ENCODE results near the gene ISCU. TPM values are rescaled to one million over a fixed set of nuclear protein-coding genes. Genes with fewer than 3 reads are reported as not detected.
"Not testable (repeated sequence)": the region's sequence is repeated elsewhere in the genome, so short reads cannot be mapped to it uniquely, and the experiment has no call there.

The ISCU gene
- total RNA-seq, 4 donors from 2014 or later: 121 to 146 (median 138) TPM

DNA sequence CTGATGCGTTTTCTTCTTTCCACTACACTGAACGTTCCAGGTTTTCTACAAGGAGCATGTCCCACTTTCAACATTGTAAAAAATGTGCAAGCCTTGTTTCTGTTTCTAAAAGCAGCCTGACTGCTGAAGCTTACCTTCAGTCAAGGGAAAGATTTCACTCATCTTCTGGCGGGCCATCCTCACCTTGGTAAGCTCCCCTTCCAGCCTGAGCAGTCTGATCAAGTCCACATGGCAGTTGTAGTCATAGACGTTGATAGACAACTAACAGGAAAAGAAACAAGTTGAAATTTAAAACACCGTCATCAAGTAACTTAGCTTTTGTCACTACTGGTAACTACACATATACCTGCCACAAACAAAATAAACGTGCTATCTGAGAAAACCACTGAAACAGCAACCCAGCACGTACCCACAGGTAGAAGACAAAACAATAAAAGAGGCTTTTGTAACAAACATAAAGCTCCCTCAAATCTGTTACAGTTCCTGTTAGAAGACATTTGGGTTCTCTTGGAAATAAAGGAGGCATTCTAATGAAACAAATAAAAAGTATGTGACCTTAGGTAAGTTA is 13.4 kb upstream of the ISCU start:
- H3K4me1 ChIP-seq: peaks cover 0 to 11% (median 2%) of the 10 kb centered on the region in 4 donors
- H3K27me3 ChIP-seq: no peaks in the 10 kb centered on the region
- TF ChIP-seq, protein P1, sequence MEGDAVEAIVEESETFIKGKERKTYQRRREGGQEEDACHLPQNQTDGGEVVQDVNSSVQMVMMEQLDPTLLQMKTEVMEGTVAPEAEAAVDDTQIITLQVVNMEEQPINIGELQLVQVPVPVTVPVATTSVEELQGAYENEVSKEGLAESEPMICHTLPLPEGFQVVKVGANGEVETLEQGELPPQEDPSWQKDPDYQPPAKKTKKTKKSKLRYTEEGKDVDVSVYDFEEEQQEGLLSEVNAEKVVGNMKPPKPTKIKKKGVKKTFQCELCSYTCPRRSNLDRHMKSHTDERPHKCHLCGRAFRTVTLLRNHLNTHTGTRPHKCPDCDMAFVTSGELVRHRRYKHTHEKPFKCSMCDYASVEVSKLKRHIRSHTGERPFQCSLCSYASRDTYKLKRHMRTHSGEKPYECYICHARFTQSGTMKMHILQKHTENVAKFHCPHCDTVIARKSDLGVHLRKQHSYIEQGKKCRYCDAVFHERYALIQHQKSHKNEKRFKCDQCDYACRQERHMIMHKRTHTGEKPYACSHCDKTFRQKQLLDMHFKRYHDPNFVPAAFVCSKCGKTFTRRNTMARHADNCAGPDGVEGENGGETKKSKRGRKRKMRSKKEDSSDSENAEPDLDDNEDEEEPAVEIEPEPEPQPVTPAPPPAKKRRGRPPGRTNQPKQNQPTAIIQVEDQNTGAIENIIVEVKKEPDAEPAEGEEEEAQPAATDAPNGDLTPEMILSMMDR (IDR thresholded peaks at IDR 0.05): no peak
- TF ChIP-seq POLR2A (IDR thresholded peaks at IDR 0.05): no peak
- H3K36me3 ChIP-seq: peaks cover 0 to 53% (median 0%) of the 10 kb centered on the region in 3 donors
- no peak overlapping the region for H3K4me3 ChIP-seq
- H3K9me3 ChIP-seq: no peaks in the 10 kb centered on the region
- DNase-seq: no peak
- H3K27ac ChIP-seq: no peak overlapping the region

DNA sequence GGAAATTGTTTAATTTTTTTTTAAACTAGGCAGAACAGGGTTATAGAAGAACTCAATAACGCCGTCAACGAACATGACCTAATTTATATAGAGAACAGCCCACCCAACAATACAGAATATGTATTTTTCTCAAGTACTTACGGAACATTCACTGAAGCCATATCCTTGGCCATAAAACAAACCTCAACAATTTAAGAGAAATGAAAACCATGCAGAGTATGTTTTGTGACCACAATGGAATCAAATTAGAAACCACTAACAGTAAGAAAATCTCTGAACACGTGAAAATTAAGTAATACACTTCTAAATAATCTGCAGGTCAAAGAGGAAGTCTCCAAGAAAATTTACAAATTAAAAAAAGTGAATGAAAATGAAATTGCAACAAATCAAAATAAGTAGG is 10.9 kb upstream of the ISCU start:
- Histone ChIP-seq H3K36me3 (peaks cover 0 to 29% (median 0%) of the 10 kb centered on the region in 3 donors), H3K27me3 (no peaks in the 10 kb centered on the region), H3K27ac (no peak overlapping the region), H3K4me1 (peaks cover 0 to 11% (median 2%) of the 10 kb centered on the region in 4 donors), H3K4me3 (no peak overlapping the region), H3K9me3 (no peaks in the 10 kb centered on the region)
- no peak for TF ChIP-seq POLR2A (IDR thresholded peaks at IDR 0.05)
- TF ChIP-seq, protein P1 (IDR thresholded peaks at IDR 0.05): no peak
- no peak for DNase-seq

DNA sequence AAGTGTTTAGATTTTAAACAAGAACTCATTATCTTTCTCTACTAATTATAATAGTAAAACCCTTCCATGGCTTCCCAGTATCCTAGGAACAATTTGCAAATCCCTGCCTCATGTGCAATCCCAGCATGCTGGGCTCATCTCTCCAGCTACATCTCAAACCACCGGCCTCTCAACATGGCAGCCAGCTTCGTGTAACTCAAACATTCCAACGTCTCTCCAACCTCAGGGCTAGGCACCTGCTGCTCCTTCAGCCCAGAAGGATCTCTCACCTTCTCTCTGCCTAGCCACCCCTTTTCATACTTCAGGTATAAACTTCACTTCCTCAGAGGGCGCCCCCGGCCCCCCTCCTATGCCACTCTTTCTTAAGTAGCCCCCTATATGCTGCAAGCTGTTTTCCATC is 8.6 kb upstream of the ISCU start:
- peaks cover 0 to 21% (median 3%) of the 10 kb centered on the region in 4 donors for H3K4me1 ChIP-seq

DNA sequence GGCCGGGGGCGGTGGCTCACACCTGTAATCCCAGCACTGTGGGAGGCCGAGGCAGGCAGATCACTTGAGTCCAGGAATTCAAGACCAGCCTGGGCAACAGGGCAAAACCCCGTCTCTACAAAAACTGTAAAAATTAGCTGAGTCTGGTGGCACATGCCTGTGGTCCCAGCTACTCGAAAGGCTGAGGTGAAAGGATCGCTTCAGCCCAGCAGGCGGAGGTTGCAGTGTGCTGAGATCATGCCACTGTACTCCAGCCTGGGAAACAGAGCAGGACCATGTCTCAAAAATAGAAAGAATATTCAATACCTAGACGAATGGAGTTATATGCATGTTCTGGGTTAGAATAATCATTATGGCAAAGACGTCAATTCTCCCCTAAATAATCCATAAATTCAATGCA is 7.0 kb upstream of the ISCU start:
- not testable (repeated sequence) for H3K27me3 ChIP-seq
- peaks cover 0 to 36% (median 12%) of the 10 kb centered on the region in 4 donors for H3K4me1 ChIP-seq

More for the DNA sequence above, 8.6 kb upstream of the ISCU start:
- DNase-seq: no peak
- no peak for TF ChIP-seq POLR2A (IDR thresholded peaks at IDR 0.05)
- TF ChIP-seq, protein P1 (IDR thresholded peaks at IDR 0.05): no peak
- no peaks in the 10 kb centered on the region for H3K27me3 ChIP-seq
- no peak overlapping the region for H3K4me3 ChIP-seq
- no peak overlapping the region for H3K27ac ChIP-seq
- no peaks in the 10 kb centered on the region for H3K9me3 ChIP-seq
- peaks cover 0 to 14% (median 0%) of the 10 kb centered on the region in 3 donors for H3K36me3 ChIP-seq

DNA sequence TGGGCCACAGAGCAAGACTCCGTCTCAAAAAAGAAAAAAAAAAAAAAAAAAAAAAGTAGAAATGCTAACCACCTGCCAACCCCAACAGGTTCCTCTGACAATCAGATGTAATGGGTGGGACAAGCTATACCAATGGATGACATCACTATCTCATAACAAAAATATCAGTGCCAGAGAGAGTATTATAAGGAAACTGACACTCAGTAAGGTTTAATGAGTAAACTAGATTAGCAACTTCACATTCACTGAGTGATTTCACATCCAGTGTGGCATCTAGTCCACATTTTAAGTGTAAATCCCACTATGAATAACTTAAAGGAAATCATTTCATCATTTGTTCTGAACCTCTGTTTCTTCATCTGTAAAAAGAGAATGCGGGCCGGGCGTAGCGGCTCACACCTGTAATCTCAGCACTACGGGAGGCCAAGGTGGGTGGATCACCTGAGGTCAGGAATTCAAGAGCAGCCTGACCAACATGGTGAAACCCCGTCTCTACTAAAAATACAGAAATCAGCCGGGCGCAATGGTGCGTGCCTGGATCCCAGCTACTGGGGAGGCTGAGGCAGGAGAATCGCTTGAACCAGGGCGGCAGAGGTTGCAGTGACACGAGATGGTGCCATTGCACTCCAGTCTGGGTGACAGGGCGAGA is 3.3 kb upstream of the ISCU start:
- peaks cover 0 to 31% (median 10%) of the 10 kb centered on the region in 4 donors for H3K4me1 ChIP-seq
- H3K4me3 ChIP-seq: no peak overlapping the region
- no peaks in the 10 kb centered on the region for H3K27me3 ChIP-seq
- H3K36me3 ChIP-seq: peaks cover 0 to 11% (median 0%) of the 10 kb centered on the region in 3 donors
- no peak for DNase-seq
- TF ChIP-seq, protein P1 (IDR thresholded peaks at IDR 0.05): no peak
- no peak for TF ChIP-seq POLR2A (IDR thresholded peaks at IDR 0.05)
- no peak overlapping the region for H3K27ac ChIP-seq
- no peaks in the 10 kb centered on the region for H3K9me3 ChIP-seq

More for the DNA sequence above, 7.0 kb upstream of the ISCU start:
- H3K9me3 ChIP-seq, DNase-seq, H3K4me3 ChIP-seq, H3K27ac ChIP-seq: not testable (repeated sequence)
- H3K36me3 ChIP-seq: peaks cover 0 to 12% (median 0%) of the 10 kb centered on the region in 3 donors

DNA sequence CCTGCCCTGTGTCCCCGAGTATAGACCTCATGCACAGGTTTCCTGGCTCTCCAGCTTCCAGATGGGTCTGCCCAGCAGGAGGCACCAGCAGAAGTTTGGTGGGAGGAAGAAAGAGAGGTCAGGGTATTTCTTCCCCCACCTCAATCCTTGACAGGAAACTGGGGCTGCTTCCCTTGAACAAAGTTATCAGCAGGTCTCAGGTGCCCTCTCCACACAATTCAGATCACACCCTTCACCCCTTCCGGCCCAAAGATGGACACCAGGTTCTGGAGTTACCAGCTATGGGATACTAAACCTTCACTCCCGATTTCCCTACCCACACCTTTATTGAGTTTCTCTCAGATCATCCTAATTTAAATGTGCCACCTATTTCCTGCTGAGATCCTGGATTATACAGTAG is 2.6 kb upstream of the ISCU start:
- TF ChIP-seq POLR2A (IDR thresholded peaks at IDR 0.05): no peak
- TF ChIP-seq, protein P1 (IDR thresholded peaks at IDR 0.05): no peak
- H3K4me3 ChIP-seq: peak overlapping the region; percentile 84 to 96 (median 93)
- H3K9me3 ChIP-seq: no peaks in the 10 kb centered on the region
- peaks cover 0 to 32% (median 10%) of the 10 kb centered on the region in 4 donors for H3K4me1 ChIP-seq
- no peak overlapping the region for H3K27ac ChIP-seq
- no peaks in the 10 kb centered on the region for H3K27me3 ChIP-seq
- peaks cover 0 to 16% (median 0%) of the 10 kb centered on the region in 3 donors for H3K36me3 ChIP-seq
- DNase-seq: no peak
